RWPE1 (cell line): ENCODE results near the gene WASL.

ENCODE experiments used
- CTCF ChIA-PET: fragments of 350-600 bp; sonication (Branson Sonifier 250); formaldehyde crosslinking; extraction: SDS; loops from one replicate; lab custom pipeline; 2021; lab: Yijun Ruan, JAX
- POLR2A ChIA-PET: fragments of 400-600 bp; formaldehyde crosslinking; extraction: SDS; loops from one replicate; lab custom pipeline; 2020; ENCODE audit warnings: antibody characterized with exemption; ENCODE audit not compliant: low non-redundant PET; lab: Yijun Ruan, JAX
- DNase-seq: peaks from one replicate; pipeline ENCODE4 v3.0.0; 2012; ENCODE audit warnings: low spot score
- H3K27ac ChIP-seq: fragments of 450-650 bp; 2 replicates; pipeline ENCODE4 v1.5.1; 2017
- TF ChIP-seq, protein P1 (sequence below): fragments of 450-650 bp; conservative IDR thresholded peaks from 2 replicates; pipeline ENCODE4 v1.5.1; 2017; ENCODE audit warnings: low read depth, mild to moderate bottlenecking

Gene WASL

DNA sequence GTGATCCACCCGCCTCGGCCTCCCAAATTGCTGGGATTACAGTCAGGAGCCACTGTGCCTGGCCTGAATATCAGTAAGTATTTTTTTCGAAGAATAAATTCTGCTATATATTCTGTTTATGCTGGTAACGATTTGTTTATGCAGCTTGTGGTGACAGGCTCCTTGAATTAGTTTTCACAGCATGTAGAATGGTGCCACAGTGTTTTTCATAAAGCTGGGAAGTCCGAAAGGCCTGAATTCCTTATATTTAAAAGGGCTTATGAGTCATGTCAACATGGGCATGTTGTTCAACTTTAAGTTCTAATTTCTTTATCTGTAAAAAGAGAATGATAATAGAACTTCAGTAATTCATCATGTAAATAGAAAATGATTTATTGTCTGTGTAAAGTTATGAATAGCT, 42.2 kb upstream of the WASL start:
- H3K27ac ChIP-seq = no peak overlapping the region
- DNase-seq = no peak
- ChIA-PET CTCF (no interaction called here), POLR2A (no interaction called here)
- TF ChIP-seq, protein P1, sequence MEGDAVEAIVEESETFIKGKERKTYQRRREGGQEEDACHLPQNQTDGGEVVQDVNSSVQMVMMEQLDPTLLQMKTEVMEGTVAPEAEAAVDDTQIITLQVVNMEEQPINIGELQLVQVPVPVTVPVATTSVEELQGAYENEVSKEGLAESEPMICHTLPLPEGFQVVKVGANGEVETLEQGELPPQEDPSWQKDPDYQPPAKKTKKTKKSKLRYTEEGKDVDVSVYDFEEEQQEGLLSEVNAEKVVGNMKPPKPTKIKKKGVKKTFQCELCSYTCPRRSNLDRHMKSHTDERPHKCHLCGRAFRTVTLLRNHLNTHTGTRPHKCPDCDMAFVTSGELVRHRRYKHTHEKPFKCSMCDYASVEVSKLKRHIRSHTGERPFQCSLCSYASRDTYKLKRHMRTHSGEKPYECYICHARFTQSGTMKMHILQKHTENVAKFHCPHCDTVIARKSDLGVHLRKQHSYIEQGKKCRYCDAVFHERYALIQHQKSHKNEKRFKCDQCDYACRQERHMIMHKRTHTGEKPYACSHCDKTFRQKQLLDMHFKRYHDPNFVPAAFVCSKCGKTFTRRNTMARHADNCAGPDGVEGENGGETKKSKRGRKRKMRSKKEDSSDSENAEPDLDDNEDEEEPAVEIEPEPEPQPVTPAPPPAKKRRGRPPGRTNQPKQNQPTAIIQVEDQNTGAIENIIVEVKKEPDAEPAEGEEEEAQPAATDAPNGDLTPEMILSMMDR = no peak

GRCh38 chr7:123789817-123790216, 41.0 kb upstream of the WASL start:
- TF ChIP-seq, protein P1 = no peak
- no peak overlapping the region for H3K27ac ChIP-seq
- no peak for DNase-seq
- ChIA-PET POLR2A (no interaction called here), CTCF (no interaction called here)

GRCh38 chr7:123789206-123789784, 40.5 kb upstream of the WASL start:
- no peak for DNase-seq
- no peak overlapping the region for H3K27ac ChIP-seq
- CTCF ChIA-PET = no interaction called here
- TF ChIP-seq, protein P1 = no peak
- POLR2A ChIA-PET = no interaction called here

GRCh38 chr7:123788584-123788983, 39.8 kb upstream of the WASL start:
- CTCF ChIA-PET = no interaction called here
- POLR2A ChIA-PET = no interaction called here
- TF ChIP-seq, protein P1 = no peak

GRCh38 chr7:123787220-123788007, 38.6 kb upstream of the WASL start:
- POLR2A ChIA-PET = interaction anchor here (0.6 kb wide), 1 partner anchor 68 kb away, joined by 4 read pairs; no protein-coding TSS in a partner anchor
- TF ChIP-seq, protein P1 = no peak
- no peak for DNase-seq
- CTCF ChIA-PET = no interaction called here
- no peak overlapping the region for H3K27ac ChIP-seq

More at GRCh38 chr7:123788584-123788983, 39.8 kb upstream of the WASL start:
- H3K27ac ChIP-seq = no peak overlapping the region
- no peak for DNase-seq

- TF ChIP-seq, protein P1 = no peak
- no peak overlapping the region for H3K27ac ChIP-seq
- no peak for DNase-seq
- ChIA-PET POLR2A (no interaction called here), CTCF (no interaction called here)
Measured at GRCh38 chr7:123784263-123784662, 35.5 kb upstream of the WASL start.
